Epithelial cell of esophagus (primary cell): ENCODE data around the gene ANKRD34C.
A peak's percentile ranks its signal among the peaks of the same experiment; 100 is the strongest.

ENCODE experiments used
- DNase-seq: peaks from one replicate; pipeline ENCODE4 v3.0.0; 2010; ENCODE audit warnings: low read depth
- H3K4me3 ChIP-seq: 2 replicates; pipeline ENCODE4 v1.5.1; 2011; ENCODE audit warnings: mild to moderate bottlenecking, low read length, control low read depth
- TF ChIP-seq, protein P1 (sequence below): IDR thresholded peaks from 2 replicates; pipeline ENCODE4 v1.5.1; 2011; ENCODE audit warnings: low read depth, mild to moderate bottlenecking, low read length, control low read depth, inconsistent platforms; ENCODE audit not compliant: insufficient read depth; ENCODE audit errors: missing control alignments

The ANKRD34C gene

DNA sequence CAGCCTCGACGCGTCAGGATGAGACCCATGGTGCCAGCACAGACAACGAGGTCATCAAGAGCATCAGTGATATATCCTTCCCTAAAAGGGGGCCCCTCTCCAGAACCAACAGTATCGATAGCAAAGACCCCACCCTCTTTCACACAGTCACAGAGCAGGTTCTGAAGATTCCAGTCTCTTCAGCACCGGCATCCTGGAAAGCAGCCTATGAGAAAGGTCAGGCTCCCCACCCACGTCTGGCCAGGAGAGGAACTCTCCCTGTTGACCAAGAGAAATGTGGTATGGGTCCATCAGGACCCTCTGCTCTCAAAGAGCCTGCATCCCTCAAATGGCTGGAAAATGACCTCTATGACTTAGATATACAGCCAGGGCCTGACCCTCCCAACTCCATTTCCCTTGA is 11.6 kb downstream of the ANKRD34C start:
- DNase-seq: no peak
- H3K4me3 ChIP-seq: no peak overlapping the region
- TF ChIP-seq, protein P1, sequence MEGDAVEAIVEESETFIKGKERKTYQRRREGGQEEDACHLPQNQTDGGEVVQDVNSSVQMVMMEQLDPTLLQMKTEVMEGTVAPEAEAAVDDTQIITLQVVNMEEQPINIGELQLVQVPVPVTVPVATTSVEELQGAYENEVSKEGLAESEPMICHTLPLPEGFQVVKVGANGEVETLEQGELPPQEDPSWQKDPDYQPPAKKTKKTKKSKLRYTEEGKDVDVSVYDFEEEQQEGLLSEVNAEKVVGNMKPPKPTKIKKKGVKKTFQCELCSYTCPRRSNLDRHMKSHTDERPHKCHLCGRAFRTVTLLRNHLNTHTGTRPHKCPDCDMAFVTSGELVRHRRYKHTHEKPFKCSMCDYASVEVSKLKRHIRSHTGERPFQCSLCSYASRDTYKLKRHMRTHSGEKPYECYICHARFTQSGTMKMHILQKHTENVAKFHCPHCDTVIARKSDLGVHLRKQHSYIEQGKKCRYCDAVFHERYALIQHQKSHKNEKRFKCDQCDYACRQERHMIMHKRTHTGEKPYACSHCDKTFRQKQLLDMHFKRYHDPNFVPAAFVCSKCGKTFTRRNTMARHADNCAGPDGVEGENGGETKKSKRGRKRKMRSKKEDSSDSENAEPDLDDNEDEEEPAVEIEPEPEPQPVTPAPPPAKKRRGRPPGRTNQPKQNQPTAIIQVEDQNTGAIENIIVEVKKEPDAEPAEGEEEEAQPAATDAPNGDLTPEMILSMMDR: no peak

DNA sequence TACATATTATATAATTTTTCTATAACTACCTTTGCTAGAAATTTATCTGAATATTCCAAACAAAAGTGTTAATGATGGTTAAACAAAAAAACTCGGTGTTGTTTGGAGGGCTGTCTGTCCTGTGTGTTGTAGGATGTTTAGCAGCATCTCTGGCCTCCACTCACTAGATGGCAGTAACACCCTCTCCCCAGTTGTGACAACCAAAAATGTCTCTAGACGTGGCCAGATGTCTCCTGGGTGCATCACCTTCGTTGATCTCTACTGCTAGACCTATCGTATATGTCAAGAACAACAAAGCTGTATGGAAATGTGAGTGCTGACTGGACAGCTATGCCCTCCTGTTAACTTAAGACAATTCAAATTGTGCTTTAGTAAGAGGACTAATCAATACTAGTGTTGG is 14.1 kb downstream of the ANKRD34C start:
- TF ChIP-seq, protein P1: peak; percentile 52
- DNase-seq: no peak
- H3K4me3 ChIP-seq: no peak overlapping the region

- TF ChIP-seq, protein P1: no peak
- H3K4me3 ChIP-seq: no peak overlapping the region
- DNase-seq: no peak
These were observed 16.8 kb downstream of the ANKRD34C start for GRCh38 chr15:79299126-79299840.

- no peak overlapping the region for H3K4me3 ChIP-seq
- no peak for DNase-seq
- TF ChIP-seq, protein P1: no peak
These were observed 17.3 kb downstream of the ANKRD34C start for GRCh38 chr15:79299841-79300235.

DNA sequence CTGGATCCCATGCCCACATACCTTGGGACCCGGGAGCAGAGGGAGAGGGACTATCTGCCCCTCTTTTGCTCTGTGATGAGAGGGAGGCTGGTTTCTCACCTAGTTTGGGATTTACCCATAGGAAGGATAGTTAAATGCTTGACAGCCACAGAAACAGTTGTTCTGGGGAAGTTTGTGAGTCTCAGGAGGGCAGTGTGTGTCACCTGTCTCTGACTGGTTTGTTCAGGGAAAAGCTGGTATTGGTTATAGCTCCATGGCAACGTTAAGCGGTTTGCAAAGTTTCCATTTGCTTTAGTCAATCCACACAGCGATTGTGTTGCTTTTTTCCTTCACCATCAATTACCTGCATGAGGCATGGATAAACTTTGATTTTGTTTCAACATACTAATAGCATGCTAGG is 24.7 kb downstream of the ANKRD34C start:
- no peak for DNase-seq
- TF ChIP-seq, protein P1: no peak
- no peak overlapping the region for H3K4me3 ChIP-seq

DNA sequence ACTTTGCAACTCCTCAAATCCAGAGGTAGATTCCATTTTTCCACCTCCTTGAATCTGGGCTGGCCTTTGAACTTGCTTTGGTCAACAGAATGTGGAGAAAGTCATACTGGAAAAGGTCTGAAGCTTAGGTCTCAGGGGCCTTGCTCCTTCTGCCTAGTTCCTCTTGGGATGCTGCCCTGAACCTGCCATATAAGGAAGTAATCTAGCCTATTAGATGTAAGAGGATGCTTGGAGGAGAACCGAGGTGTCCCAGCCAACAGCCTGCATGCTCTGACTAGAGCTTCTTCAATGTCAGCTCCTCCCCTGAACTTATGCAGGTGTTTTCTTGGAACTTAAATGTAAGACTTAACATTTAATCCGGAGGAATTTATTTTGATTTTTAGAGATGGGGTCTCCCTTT is 26.4 kb downstream of the ANKRD34C start:
- no peak overlapping the region for H3K4me3 ChIP-seq
- TF ChIP-seq, protein P1: no peak
- no peak for DNase-seq

DNA sequence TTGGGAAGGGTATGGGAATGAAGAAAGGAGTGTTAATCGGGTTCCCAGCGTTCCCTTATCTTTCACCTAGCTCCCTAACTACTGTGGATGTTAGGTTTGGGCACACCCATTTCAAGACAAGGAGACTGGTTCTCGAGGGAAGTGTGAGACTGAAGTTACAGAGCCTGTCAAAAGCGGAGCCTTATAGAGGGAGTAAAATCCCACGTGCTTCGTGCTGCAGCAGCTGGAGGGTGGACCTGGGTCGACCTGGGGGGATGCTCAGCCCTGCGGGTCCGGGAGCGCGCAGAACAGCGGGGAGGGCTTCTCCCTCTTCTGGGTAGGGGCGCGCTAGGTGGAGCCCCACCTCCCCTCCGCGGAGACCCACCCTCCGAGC is 28.1 kb downstream of the ANKRD34C start:
- TF ChIP-seq, protein P1: no peak
- H3K4me3 ChIP-seq: peak overlapping the region; percentile 90
- DNase-seq: peak; percentile 27
